Dedifferentiated amniotic fluid mesenchymal stem cell (primary cell): ENCODE measurements around the gene SRCIN1.
A peak's percentile ranks its signal among the peaks of the same experiment; 100 is the strongest.
"Not testable (repeated sequence)": the region's sequence is repeated elsewhere in the genome, so short reads cannot be mapped to it uniquely, and the experiment has no call there.

Source experiments
- DNase-seq: peaks from one replicate; pipeline ENCODE4 v3.0.0-alpha.2; 2016; ENCODE audit errors: extremely low spot score

Gene SRCIN1

DNA sequence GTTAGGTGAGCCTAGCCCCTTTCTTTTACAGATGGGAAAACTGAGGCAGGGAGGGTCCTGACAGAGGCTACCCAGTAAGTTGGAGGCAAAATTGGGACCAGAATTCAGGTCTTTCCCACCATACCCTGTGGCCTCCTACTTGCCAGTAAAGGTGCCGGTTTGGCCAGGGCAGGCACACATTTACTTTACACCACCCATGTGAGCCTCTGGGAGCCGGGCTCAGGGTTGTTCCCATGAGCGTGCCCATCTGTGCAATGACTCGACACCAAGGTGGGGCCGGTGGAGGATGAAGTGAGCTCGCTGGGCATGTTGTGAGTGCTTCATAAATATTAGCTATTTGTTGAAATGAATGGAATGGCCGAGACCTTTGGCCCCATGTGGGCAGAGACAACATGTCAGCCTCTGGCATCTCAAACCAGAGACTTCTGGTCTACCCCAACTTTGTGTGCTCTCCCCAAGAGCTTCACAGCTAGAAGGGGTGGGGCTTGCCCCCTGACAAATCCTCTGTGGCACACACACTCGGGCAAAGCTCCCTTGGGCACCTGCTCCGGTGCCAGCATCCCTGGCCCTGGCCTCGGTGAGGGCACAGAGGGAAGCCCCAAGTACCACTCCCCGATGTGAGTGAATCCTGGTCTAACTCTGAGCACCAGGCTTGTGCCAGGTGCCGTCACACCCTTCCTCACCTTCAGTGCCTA, 60.1 kb downstream of the SRCIN1 start:
- no peak for DNase-seq

- DNase-seq: no peak
These were observed 60.9 kb downstream of the SRCIN1 start for GRCh38 chr17:38544839-38545209.

- DNase-seq: no peak
These were observed 61.4 kb downstream of the SRCIN1 start for GRCh38 chr17:38544175-38544838.

DNA sequence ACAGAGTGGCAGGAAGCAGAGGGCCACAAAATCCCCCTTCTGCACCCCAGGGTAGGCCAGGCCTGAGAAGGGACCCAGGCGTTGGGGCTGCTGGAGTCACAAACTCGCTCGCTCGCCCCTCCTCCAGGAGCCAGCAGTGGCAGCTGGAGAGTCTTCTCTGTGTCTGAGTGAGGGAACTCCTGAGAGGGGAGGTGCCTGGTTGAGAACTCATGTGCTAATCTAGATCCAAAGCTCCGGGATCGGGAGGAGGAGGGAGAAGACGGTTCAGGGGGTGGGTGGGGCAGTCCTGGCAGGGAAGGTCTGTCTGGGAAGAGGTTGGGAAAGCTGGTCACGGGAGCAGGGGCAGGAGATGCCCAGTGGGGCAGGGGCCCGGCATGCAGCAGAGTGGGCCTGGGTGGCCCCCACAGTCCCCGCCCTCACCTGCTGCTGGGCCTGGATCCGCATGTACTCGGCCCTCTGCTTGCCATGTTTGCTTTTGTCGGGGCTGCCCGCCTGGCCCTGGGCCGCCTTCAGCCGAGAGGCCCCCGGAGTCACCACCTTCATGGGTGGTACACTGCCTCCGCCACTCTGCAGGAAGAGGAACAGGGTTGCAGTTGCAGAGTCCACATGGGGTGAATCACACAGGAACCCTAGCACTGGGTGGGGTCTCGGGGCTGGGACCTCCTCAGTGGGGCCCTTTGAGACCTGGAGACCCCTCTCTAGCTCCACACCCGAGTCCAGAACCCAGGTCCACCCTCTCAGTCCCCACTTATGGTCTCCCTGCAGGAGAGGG, 62.2 kb downstream of the SRCIN1 start:
- DNase-seq: no peak

DNA sequence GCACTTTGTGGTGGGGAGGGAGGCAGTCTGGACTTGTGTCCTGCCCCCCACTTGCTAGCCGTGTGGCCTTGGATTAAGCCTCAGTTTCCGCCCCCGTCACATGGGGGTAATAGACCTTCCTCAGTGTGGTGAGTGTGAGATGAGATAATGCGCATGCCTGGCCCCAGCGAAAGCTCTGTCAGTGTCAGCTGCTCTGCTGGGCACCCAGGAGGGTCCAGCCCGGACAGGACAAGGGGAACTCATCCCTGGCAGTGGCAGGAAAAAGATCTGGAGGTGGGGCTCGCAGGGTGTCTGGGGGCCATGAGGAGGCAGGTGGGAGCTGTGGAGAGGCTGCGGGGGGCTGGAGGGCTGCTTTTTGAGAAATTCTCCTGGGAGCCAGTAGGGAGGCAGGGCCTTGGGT, 63.5 kb downstream of the SRCIN1 start:
- no peak for DNase-seq

GRCh38 chr17:38541281-38541680, 64.5 kb downstream of the SRCIN1 start:
- no peak for DNase-seq

GRCh38 chr17:38540514-38541045, 65.2 kb downstream of the SRCIN1 start:
- no peak for DNase-seq

DNA sequence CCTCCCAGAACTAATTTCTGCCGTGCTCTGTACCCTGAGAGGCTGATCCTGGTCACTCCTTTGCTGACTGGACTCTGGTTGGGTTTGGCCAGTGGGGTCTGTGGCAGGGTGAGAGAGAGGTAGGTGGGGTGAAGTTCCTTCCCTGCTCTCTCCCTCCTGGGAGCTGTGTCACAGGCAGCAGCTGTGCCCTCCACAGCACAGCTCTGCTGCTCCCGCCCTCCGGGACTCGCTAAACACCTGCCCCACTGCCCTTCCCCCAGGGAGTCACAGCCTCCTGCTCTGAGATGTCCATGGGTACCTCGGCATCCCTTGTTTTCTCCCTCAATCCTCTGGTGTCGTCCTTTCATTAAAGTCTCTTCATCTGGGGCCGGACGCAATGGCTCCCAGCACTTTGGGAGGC, 66.4 kb downstream of the SRCIN1 start:
- DNase-seq: no peak

- DNase-seq: no peak
These were observed 66.8 kb downstream of the SRCIN1 start for GRCh38 chr17:38538906-38539305.

- DNase-seq: no peak
These were observed 69.1 kb downstream of the SRCIN1 start for GRCh38 chr17:38536661-38537060.

DNA sequence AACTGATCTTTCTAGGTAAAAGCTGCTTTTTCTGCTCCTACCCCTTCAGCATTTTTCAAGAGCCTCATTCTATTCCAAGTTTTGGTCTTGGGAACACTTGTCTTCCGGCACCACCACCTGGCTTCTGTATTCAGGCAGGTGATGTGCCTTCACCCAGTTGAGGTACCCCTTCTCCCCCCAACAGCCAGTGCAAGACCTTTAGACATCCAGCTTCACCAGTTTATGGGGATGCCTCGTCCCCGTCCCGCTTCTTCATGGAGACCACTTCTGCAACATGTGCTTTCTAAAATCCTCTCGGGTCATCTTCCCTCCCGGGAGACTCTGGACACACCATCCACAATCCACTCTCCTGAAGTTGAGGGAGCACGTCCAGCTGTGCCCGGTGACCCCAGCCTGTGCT, 69.9 kb downstream of the SRCIN1 start:
- DNase-seq: no peak

DNA sequence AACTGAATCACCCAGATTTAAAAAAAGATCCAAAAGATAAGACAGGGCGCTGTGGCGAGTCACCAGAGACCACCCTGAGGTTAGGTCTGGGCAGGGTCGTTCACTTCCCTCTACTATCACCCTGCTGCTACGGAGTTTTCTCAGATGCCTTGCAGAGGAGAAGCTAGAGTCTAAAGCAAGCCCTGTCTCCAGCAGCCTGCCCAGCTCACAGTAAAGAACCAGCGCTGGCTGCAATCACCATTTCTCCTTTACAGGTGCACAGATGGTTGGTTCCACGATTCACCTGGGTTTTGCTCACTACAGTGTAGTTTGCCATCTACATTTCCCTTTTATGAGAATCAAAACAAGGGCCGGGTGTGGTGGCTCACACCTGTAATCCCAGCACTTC, 71.3 kb downstream of the SRCIN1 start:
- no peak for DNase-seq

DNA sequence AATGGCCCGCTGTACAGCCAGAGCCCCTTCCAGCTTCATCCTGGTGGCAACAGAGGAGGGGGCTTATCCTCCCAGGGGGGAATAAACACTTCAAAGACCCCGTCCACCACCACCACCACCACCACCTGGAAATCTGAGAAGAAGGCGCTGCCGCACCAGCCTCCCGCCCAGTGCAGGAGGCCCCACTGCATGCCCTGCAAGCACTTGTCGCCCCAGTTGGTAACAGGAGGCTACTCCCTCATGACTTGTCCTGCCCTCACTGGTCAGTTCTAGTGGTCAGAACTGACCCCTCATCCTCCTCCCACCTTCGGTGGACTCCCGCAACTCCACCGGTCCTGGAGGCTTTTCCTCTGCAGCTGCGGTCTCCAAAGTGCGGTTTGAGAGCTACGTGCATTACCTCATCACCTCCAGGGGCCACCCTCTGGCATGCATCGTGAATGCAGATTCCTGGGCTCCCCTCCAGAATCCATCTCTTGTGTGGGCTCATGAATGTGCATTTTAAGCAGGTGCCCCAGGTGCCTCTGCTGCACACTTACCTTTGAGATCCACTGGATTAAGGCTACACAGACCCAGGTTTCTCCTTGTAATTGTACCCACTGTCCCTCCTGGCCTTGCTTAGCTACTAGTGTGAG, 71.8 kb downstream of the SRCIN1 start:
- DNase-seq: no peak

DNA sequence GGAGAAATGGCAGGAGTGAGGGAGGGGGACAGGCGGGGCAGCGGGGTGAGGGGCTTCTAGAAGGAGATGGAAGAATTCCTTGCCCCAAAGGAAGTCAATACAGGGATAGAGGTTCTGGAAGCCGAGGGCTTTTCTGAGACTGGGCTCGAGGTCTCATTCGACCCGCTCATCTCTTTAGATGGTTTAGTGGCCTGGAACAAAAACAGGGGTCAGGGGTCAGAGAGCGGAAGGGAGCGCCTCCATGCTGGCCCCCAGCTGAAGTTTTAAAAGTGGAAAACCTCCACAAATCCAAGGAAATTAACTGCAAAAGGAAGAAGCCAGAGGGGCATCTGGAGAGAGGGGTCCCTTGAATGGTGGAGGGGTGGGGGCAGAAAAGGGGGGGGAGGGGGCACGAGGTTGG, 72.5 kb downstream of the SRCIN1 start:
- no peak for DNase-seq

GRCh38 chr17:38532451-38532850, 73.3 kb downstream of the SRCIN1 start:
- DNase-seq: no peak

GRCh38 chr17:38531761-38532160, 74.0 kb downstream of the SRCIN1 start:
- DNase-seq: not testable (repeated sequence)

DNA sequence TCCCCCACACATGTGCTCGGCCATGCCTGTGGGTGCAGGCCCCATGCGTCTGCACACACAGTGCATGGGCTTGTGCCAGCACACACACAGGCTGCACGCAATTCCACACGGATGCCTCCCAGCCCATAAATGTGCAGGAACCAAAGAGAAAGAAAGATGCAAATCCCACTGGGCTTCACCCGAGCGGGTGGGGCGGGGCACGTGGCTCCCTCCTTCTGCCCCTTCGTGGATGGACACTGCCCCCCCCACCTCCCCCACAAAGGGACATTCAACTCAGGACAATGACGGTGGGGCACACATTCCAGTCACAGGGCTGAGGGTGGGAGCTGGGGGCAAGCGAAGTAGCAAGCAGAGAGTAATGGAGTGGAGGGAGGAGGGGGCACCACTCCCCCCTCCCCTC, 74.9 kb downstream of the SRCIN1 start:
- not testable (repeated sequence) for DNase-seq

GRCh38 chr17:38528141-38528540, 77.6 kb downstream of the SRCIN1 start:
- not testable (repeated sequence) for DNase-seq

GRCh38 chr17:38526526-38526925, 79.2 kb downstream of the SRCIN1 start:
- DNase-seq: not testable (repeated sequence)

DNA sequence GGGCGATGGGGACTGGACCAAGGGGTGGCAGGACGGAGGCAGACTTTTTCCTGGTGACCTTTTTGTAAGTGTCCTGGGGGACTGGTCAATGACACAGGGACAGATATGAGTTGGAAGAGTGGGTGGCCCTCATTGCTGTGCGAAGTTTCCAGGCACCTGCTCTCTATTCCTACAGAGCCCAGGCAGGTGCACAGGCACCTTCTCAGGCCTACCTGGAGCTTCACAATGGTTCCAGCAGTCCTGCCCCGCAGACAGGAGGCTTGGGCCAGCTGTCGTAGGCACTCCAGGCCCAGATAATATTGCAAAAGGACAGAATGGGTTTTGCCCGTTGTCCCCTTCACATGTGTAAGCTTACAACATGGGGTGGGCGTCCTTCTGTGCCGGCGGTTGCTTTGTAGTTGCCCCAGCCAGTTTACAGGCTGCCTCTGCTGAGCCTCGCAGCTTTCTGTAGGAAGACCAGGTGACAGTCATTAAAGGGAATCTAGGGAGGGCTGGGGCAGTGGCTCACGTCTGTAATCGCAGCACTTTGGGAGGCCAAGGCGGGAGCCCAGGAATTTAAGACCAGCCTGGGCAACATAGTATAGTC, 93.2 kb downstream of the SRCIN1 start:
- DNase-seq: no peak

DNA sequence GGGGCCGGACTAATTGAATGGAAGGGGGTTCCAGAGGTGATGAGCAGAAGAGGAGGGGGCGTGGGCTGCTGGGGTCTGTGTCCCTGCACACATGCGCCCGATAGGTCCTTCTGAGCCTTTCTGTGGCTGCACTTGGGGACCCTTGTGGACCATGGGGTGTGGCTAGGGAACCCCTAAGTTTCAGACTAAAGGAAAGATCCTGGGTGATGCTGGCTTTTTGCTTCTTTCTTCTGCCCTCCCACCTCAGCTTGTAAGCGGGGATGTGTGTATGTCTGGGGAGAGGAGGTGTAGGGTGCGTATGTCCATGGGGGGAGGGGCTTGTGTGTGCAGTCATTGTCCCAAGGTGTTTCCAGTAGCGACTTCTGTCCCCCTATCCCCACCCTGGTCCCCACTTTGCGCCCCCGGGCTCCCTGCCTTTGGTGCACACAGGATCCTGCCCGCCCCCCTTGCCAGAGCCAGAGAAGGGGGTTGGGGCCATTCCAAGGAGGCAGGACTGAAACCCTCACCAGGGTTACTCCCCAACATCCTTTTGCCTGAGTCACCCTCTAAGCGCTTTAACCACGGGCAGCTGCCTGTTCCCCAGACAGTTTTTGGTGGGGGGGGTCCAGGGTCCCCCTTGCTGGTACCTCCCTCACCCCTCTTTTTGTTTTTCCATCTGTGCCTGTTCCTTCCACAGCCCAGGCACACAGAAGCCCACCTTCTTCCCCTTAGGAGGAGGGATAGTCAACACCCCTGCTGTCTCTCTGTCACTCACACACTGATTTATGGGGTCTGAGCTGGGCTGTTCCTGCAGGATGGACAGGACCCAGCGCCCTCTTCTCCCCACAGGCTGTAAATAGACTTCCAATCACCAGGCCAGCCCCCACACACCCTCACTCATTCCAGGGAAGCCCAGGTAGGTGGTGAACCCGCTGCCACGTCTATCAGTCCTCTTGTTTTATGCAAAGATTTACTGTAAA, 94.3 kb downstream of the SRCIN1 start:
- peak; percentile 43 for DNase-seq
